ENCODE results near the gene TMEM254.
A peak's percentile ranks its signal among the peaks of the same experiment; 100 is the strongest.
"Not testable (repeated sequence)": the region's sequence is repeated elsewhere in the genome, so short reads cannot be mapped to it uniquely, and the experiment has no call there.

Gene TMEM254

DNA sequence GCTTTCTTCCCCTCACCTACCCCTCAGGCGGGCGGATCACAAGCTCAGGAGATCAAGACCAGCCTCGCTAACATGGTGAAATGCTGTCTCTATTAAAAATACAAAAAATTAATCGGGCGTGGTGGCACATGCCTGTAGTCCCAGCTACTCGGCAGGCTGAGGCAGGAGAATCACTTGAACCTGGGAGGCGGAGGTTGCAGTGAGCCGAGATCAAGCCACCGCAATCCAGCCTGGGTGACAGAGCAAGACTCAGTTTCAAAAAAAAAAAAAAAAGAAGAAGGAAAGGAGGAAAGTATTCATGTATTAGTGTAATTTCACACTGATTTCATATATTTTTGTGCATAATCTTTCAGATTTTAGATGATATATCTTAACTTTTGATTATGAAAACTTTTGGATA lies 55.2 kb downstream of the TMEM254 start:
- DNase-seq = not testable (repeated sequence)

DNA sequence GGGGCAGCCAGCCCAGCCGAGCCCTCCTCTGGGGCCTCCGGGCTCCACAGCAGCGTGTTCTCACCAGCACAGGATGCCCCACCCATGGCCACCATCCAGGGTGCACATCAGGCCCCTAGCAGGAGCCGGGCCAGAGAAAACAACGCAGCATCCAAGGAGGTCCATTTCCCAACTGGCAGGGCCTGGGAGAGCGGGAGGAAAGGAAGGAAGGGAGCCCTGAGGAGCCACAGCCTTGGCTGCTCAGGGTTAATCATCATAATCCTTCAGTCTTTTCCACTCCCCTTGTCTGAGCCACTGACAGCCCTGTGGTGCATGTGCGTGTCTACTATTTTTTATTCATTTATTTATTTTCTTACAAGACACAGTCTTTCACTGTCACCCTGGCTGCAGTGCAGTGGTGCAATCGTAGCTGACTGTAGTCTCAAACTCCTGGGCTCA lies 57.7 kb downstream of the TMEM254 start:
- no peak for DNase-seq

DNA sequence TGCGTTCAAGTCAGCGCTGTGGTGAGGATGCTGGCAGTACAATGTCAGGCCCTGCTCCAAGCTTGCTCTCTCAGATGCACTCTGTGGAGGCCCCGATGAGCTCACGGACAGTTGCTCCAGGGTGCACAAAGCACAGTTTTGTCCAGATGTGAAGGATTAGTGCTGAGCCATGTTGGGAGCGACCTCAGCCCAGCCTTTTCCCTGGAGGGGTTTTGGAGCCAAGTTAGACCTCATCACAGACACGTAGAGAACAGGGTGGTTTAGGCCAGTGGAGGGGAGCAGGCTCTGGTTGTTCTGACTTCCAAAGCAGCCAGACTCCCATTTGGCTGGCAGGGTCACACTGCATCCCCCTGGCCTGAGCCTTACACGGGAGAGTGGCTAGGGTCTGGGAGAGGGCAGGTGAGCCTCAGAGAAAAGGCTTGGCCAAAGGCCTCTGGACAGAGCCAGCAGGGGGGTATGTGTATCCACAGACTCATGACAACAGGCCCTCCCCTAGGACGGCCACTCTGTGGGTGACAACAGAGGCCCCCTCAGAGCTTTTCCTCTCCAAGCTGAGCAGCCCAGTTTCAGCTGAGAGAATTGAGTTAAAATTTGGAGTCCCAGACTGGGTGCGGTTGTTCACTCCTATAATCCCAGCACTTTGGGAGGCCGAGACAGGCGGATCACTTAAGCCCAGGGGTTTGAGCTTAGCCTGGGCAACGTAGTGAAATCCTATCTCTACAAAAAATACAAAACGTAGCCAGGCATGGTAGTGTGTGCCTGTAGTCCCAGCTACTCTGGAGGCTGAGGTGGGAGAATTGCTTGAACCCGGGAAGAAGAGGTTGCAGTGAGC lies 58.8 kb downstream of the TMEM254 start:
- DNase-seq = no peak

DNA sequence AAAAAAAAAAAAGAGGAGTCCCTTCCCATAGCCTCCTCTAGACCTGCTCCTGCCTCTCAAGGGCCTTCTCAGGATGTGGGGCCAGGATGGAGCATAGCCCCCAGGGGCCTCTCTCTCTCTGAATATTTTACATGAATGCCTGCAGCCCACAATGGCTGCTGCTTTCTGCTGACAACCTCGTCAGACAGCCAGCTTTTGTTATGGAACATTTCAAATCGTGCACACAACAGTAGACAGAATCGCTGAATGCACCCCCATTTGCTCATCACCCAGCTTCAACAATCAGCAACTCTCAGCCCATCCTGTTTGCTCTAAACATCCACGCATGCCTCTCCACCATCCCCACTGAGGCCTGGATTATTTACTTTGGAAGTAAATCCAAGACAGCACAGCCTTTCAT lies 59.5 kb downstream of the TMEM254 start:
- no peak for DNase-seq

DNA sequence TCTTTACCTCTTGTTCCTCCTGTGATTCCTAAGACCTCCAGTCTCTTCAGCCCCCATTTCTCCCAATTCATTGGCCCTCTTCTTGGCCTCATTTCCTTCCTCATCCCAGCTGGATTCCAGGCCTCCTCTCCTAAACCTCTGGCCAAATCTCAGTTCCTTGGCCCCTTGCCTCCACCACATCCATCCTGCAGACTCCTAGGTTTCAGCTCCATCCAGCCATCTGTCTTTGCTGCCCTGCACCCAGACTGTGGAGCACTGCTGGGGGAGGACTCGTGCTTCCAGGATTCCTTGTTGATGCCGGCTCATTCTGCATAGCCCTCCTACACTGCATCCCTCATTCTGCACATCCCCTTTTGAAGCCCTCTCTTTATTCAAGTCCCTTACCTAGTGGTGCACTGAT lies 60.8 kb downstream of the TMEM254 start:
- no peak for DNase-seq

DNA sequence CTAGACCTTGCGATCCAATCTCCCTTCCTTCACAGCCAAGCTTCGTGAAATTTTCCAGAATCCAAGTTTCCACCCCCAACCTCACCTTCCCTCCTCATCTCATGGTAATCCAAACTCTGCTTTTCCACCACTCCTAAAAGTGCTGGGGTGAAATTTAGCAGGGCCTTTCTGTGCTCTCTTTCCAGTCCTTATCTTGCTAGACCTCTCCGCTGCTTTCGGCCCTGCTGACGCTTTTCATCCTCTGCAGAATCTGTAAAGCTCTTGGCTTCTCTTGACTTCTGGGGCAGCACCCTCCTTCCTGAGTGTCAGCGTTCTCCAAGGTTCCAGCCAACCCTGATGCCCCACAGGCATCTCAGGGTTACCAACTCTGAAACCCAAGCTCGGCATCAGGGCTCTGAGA lies 61.8 kb downstream of the TMEM254 start:
- DNase-seq = no peak

DNA sequence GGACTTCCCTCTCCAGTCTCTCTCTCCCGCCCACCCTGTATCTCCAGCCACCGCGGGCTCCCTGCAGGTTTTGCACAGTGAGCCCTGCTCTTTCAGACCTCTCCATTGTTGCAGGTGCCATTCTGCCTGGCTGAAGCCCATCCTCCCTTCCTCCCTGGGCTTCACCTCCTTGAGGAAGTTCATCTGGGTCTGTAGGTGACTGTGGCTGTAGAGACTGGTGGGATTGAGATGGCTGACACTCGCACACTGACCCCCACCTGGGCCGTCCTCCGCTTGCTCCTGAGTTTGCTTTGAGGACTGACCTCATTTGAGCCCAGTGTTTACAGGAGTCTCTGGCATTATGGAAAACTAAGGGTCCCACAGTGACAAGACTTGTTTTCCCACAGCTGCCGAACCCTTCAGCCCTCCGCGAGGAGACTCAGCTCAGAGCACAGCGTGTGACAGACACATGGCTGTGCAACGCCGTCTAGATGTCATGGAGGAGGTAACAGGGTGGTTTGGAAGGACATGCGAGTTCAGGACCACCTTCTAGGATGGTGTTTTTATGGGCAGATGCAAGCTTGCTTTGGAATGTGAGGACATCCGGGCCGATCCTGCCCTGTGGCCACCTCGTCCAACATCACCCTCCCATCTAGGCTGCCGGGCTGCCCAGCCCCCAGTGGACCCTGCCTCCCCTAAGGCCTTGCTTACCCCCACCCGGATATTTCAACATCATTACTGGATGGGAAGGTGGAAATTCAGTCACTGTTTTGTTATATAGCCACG lies 63.4 kb downstream of the TMEM254 start:
- DNase-seq = peak in 1 of 2 donors; percentile 15
